ENCODE results near the gene ZNF32. TPM values are rescaled to one million over a fixed set of nuclear protein-coding genes. Genes with fewer than 3 reads are reported as not detected.

ZNF32 gene
- polyA plus RNA-seq, 1 donor from 2014 or later = 162 TPM

GRCh38 chr10:43686414-43686813, 37.7 kb upstream of the ZNF32 start:
- Histone ChIP-seq H3K27me3 (ENCODE audit: insufficient read depth, low read depth, low read length) (peaks cover 16% of the 10 kb centered on the region), H3K79me2 (replicated peaks; ENCODE audit: insufficient read depth, low read length) (no peaks in the 10 kb centered on the region), H3K9ac (ENCODE audit: low read length) (no peak overlapping the region)

GRCh38 chr10:43685744-43686143, 37.1 kb upstream of the ZNF32 start:
- H3K4me2 ChIP-seq (ENCODE audit: low read length) = no peak overlapping the region
- H3K36me3 ChIP-seq (ENCODE audit: insufficient read depth, low read length) = no peaks in the 10 kb centered on the region
- no peak overlapping the region for H3K9ac ChIP-seq (ENCODE audit: low read length)
- H2AFZ ChIP-seq (ENCODE audit: low read depth, low read length) = no peak overlapping the region
- H4K20me1 ChIP-seq (ENCODE audit: insufficient read depth) = no peaks in the 10 kb centered on the region
- no peaks in the 10 kb centered on the region for H3K9me2 ChIP-seq (ENCODE audit: insufficient read depth, low read length)
- no peak overlapping the region for H3K27ac ChIP-seq (ENCODE audit: low read length)
- no peak overlapping the region for H3K4me3 ChIP-seq (ENCODE audit: low read length)
- H3K79me2 ChIP-seq (replicated peaks; ENCODE audit: insufficient read depth, low read length) = no peaks in the 10 kb centered on the region
- H3K9me3 ChIP-seq (ENCODE audit: low read length) = no peaks in the 10 kb centered on the region
- H3F3A ChIP-seq (ENCODE audit: insufficient read depth, low read length, poor library complexity, severe bottlenecking) = no peaks in the 10 kb centered on the region
- H3K27me3 ChIP-seq (ENCODE audit: insufficient read depth, low read depth, low read length) = peaks cover 12% of the 10 kb centered on the region
- TF ChIP-seq REST (IDR thresholded peaks at IDR 0.05; ENCODE audit: borderline replicate concordance) (no peak), MXI1 (conservative IDR thresholded peaks at IDR 0.05; ENCODE audit: poor library complexity, severe bottlenecking) (no peak), POLR2AphosphoS5 (IDR thresholded peaks at IDR 0.05) (no peak), SMC3 (conservative IDR thresholded peaks at IDR 0.05; ENCODE audit: poor library complexity) (no peak), RAD21 (conservative IDR thresholded peaks at IDR 0.05) (no peak), CTCF (IDR thresholded peaks at IDR 0.05; ENCODE audit: poor library complexity, severe bottlenecking) (no peak), EP300 (conservative IDR thresholded peaks at IDR 0.05; ENCODE audit: poor library complexity, severe bottlenecking) (no peak), TAF1 (IDR thresholded peaks at IDR 0.05; ENCODE audit: low read depth) (no peak), EZH2 (IDR thresholded peaks at IDR 0.05; ENCODE audit: borderline replicate concordance, insufficient read depth, low read length, poor library complexity, severe bottlenecking) (no peak)

More at GRCh38 chr10:43686414-43686813, 37.7 kb upstream of the ZNF32 start:
- Histone ChIP-seq H3K4me2 (ENCODE audit: low read length) (no peak overlapping the region), H3K36me3 (ENCODE audit: insufficient read depth, low read length) (no peaks in the 10 kb centered on the region), H3K9me3 (ENCODE audit: low read length) (no peaks in the 10 kb centered on the region), H3K9me2 (ENCODE audit: insufficient read depth, low read length) (no peaks in the 10 kb centered on the region), H4K20me1 (ENCODE audit: insufficient read depth) (no peaks in the 10 kb centered on the region), H3F3A (ENCODE audit: insufficient read depth, low read length, poor library complexity, severe bottlenecking) (no peaks in the 10 kb centered on the region), H3K4me3 (ENCODE audit: low read length) (no peak overlapping the region), H2AFZ (ENCODE audit: low read depth, low read length) (no peak overlapping the region), H3K27ac (ENCODE audit: low read length) (no peak overlapping the region)
- no peak for TF ChIP-seq MXI1 (conservative IDR thresholded peaks at IDR 0.05; ENCODE audit: poor library complexity, severe bottlenecking)
- TF ChIP-seq SMC3 (conservative IDR thresholded peaks at IDR 0.05; ENCODE audit: poor library complexity) = no peak
- no peak for TF ChIP-seq EZH2 (IDR thresholded peaks at IDR 0.05; ENCODE audit: borderline replicate concordance, insufficient read depth, low read length, poor library complexity, severe bottlenecking)
- TF ChIP-seq TAF1 (IDR thresholded peaks at IDR 0.05; ENCODE audit: low read depth) = no peak

GRCh38 chr10:43684292-43684559, 35.5 kb upstream of the ZNF32 start:
- no peak for TF ChIP-seq MXI1 (conservative IDR thresholded peaks at IDR 0.05; ENCODE audit: poor library complexity, severe bottlenecking)
- no peak for TF ChIP-seq POLR2AphosphoS5 (IDR thresholded peaks at IDR 0.05)
- TF ChIP-seq TAF1 (IDR thresholded peaks at IDR 0.05; ENCODE audit: low read depth) = no peak
- no peak for TF ChIP-seq RAD21 (conservative IDR thresholded peaks at IDR 0.05)
- TF ChIP-seq EP300 (conservative IDR thresholded peaks at IDR 0.05; ENCODE audit: poor library complexity, severe bottlenecking) = no peak
- TF ChIP-seq SMC3 (conservative IDR thresholded peaks at IDR 0.05; ENCODE audit: poor library complexity) = no peak
- TF ChIP-seq REST (IDR thresholded peaks at IDR 0.05; ENCODE audit: borderline replicate concordance) = no peak
- TF ChIP-seq CTCF (IDR thresholded peaks at IDR 0.05; ENCODE audit: poor library complexity, severe bottlenecking) = no peak
- H3F3A ChIP-seq (ENCODE audit: insufficient read depth, low read length, poor library complexity, severe bottlenecking) = no peaks in the 10 kb centered on the region
- no peak overlapping the region for H3K4me2 ChIP-seq (ENCODE audit: low read length)
- no peak overlapping the region for H3K9ac ChIP-seq (ENCODE audit: low read length)
- H4K20me1 ChIP-seq (ENCODE audit: insufficient read depth) = no peaks in the 10 kb centered on the region
- H3K36me3 ChIP-seq (ENCODE audit: insufficient read depth, low read length) = no peaks in the 10 kb centered on the region
- H3K4me3 ChIP-seq (ENCODE audit: low read length) = no peak overlapping the region
- no peaks in the 10 kb centered on the region for H3K9me2 ChIP-seq (ENCODE audit: insufficient read depth, low read length)
- no peak overlapping the region for H3K27ac ChIP-seq (ENCODE audit: low read length)
- H3K79me2 ChIP-seq (replicated peaks; ENCODE audit: insufficient read depth, low read length) = no peaks in the 10 kb centered on the region
- no peak overlapping the region for H2AFZ ChIP-seq (ENCODE audit: low read depth, low read length)
- H3K9me3 ChIP-seq (ENCODE audit: low read length) = no peaks in the 10 kb centered on the region
- H3K27me3 ChIP-seq (ENCODE audit: insufficient read depth, low read depth, low read length) = peaks cover under 1% of the 10 kb centered on the region

Measured in neural cell (in vitro differentiated cells).